HEK293T (cell line): ENCODE results near the gene KCNH4.

Experiments used
- CTCF ChIA-PET: fragments of 350-600 bp; formaldehyde crosslinking; extraction: SDS; loops from one replicate; lab custom pipeline; 2021; ENCODE audit warnings: antibody characterized with exemption, inconsistent platforms; lab: Yijun Ruan, JAX
- POLR2A ChIA-PET: fragments of 350-600 bp; formaldehyde crosslinking; extraction: SDS; loops from one replicate; lab custom pipeline; 2020; ENCODE audit warnings: antibody characterized with exemption, inconsistent platforms; lab: Yijun Ruan, JAX
- DNase-seq: peaks from one replicate; pipeline ENCODE4 v3.0.0; 2012; ENCODE audit warnings: mixed read lengths; ENCODE audit errors: extremely low spot score
- ARNT ChIP-seq: fragments of 450-650 bp; IDR thresholded peaks from 2 replicates; pipeline ENCODE4 v1.6.1; 2017; ENCODE audit warnings: mild to moderate bottlenecking
- BHLHE40 ChIP-seq: fragments of 450-650 bp; IDR thresholded peaks from 2 replicates; pipeline ENCODE4 v1.6.1; 2016; ENCODE audit warnings: mild to moderate bottlenecking, moderate library complexity, borderline replicate concordance
- CTBP1 ChIP-seq: fragments of 450-650 bp; IDR thresholded peaks from 2 replicates; pipeline ENCODE4 v1.6.1; 2016; ENCODE audit warnings: borderline replicate concordance
- ELF4 ChIP-seq: fragments of 450-650 bp; IDR thresholded peaks from 2 replicates; pipeline ENCODE4 v1.6.1; 2017; ENCODE audit warnings: antibody characterized with exemption
- FOXA1 ChIP-seq: fragments of 450-650 bp; IDR thresholded peaks from 2 replicates; pipeline ENCODE4 v1.6.1; 2016; ENCODE audit warnings: mild to moderate bottlenecking
- FOXK2 ChIP-seq: fragments of 450-650 bp; IDR thresholded peaks from 2 replicates; pipeline ENCODE4 v1.6.1; 2016; ENCODE audit warnings: mild to moderate bottlenecking
- FOXM1 ChIP-seq: fragments of 450-650 bp; IDR thresholded peaks from 2 replicates; pipeline ENCODE4 v1.6.1; 2017; ENCODE audit warnings: mild to moderate bottlenecking, borderline replicate concordance
- HDGF ChIP-seq: fragments of 450-650 bp; IDR thresholded peaks from 2 replicates; pipeline ENCODE4 v1.6.1; 2017; ENCODE audit warnings: antibody characterized with exemption, borderline replicate concordance
- L3MBTL2 ChIP-seq: fragments of 450-650 bp; conservative IDR thresholded peaks from 2 replicates; pipeline ENCODE4 v1.6.1; 2016; ENCODE audit warnings: mild to moderate bottlenecking
- LEF1 ChIP-seq: fragments of 450-650 bp; IDR thresholded peaks from 2 replicates; pipeline ENCODE4 v1.6.1; 2017; ENCODE audit warnings: mild to moderate bottlenecking, borderline replicate concordance
- NFRKB ChIP-seq: fragments of 450-650 bp; IDR thresholded peaks from 2 replicates; pipeline ENCODE4 v1.6.1; 2016; ENCODE audit warnings: mild to moderate bottlenecking, moderate library complexity
- PKNOX1 ChIP-seq: fragments of 450-650 bp; IDR thresholded peaks from 2 replicates; pipeline ENCODE4 v1.6.1; 2016
- SP1 ChIP-seq: fragments of 450-650 bp; IDR thresholded peaks from 2 replicates; pipeline ENCODE4 v1.6.1; 2017
- SUZ12 ChIP-seq: fragments of 450-650 bp; IDR thresholded peaks from 2 replicates; pipeline ENCODE4 v1.6.1; 2016; ENCODE audit warnings: mild to moderate bottlenecking
- TARDBP ChIP-seq: fragments of 450-650 bp; IDR thresholded peaks from 2 replicates; pipeline ENCODE4 v1.6.1; 2016
- ZNF384 ChIP-seq: fragments of 450-650 bp; IDR thresholded peaks from 2 replicates; pipeline ENCODE4 v1.6.1; 2016

Gene KCNH4

GRCh38 chr17:42198897-42199296 lies 18.0 kb upstream of the KCNH4 start:
- TF ChIP-seq NFRKB (no peak), ARNT (no peak), ELF4 (no peak), BHLHE40 (no peak), ZNF384 (no peak), FOXM1 (no peak), FOXA1 (no peak), L3MBTL2 (no peak), LEF1 (no peak), CTBP1 (no peak), SUZ12 (no peak), TARDBP (no peak), HDGF (no peak), PKNOX1 (no peak), SP1 (no peak), FOXK2 (no peak)
- DNase-seq = no peak
- ChIA-PET POLR2A (no interaction called here), CTCF (no interaction called here)

- TF ChIP-seq ELF4 = no peak
- no peak for TF ChIP-seq ZNF384
- no peak for TF ChIP-seq FOXK2
- ChIA-PET CTCF (no interaction called here), POLR2A (no interaction called here)
- no peak for DNase-seq
Observed at GRCh38 chr17:42197564-42198156, 16.7 kb upstream of the KCNH4 start.

GRCh38 chr17:42193969-42194899 lies 13.3 kb upstream of the KCNH4 start, which contains the start of gene GHDC:
TSS of gene GHDC (minus strand) at chr17:42194494. CDS start at chr17:42193581, 913 bp downstream.
- TF ChIP-seq FOXM1 = peak; percentile 94
- no peak for TF ChIP-seq BHLHE40
- peak; percentile 59; the same call in 1 of the 2 replicates for TF ChIP-seq L3MBTL2
- no peak for TF ChIP-seq FOXA1
- no peak for TF ChIP-seq ELF4
- ChIA-PET POLR2A (interaction anchor here (0.6 to 1.7 kb wide), 11 partner anchors 9 to 174 kb away, joined by 3 to 9 read pairs (median 4); partner anchors contain the start of genes DHX58 and NKIRAS2), CTCF (interaction anchor here (1.2 kb wide), 1 partner anchor 28 kb away, joined by 6 read pairs; no protein-coding TSS in a partner anchor)
- DNase-seq = peak; percentile 87

GRCh38 chr17:42193216-42193968 lies 12.4 kb upstream of the KCNH4 start:
- TF ChIP-seq FOXM1 (no peak), ELF4 (no peak), LEF1 (no peak), L3MBTL2 (no peak), FOXK2 (no peak), SUZ12 (no peak), SP1 (no peak), PKNOX1 (no peak), TARDBP (no peak), BHLHE40 (no peak), ZNF384 (no peak), ARNT (no peak), FOXA1 (no peak), NFRKB (no peak), HDGF (no peak)
- ChIA-PET CTCF (interaction anchor here (1.2 kb wide), 1 partner anchor 29 kb away, joined by 6 read pairs; no protein-coding TSS in a partner anchor), POLR2A (interaction anchor here (1.2 to 1.7 kb wide), 6 partner anchors 10 to 173 kb away, joined by 3 to 9 read pairs (median 6); partner anchors contain the start of gene NKIRAS2)
- no peak for DNase-seq

- ChIA-PET POLR2A (interaction anchor here (0.6 kb wide), 1 partner anchor 8 kb away, joined by 4 read pairs; no protein-coding TSS in a partner anchor), CTCF (no interaction called here)
- TF ChIP-seq BHLHE40 (no peak), ZNF384 (no peak), SUZ12 (no peak), ARNT (no peak), FOXM1 (no peak), NFRKB (no peak), HDGF (no peak), TARDBP (no peak), L3MBTL2 (no peak), FOXA1 (no peak), PKNOX1 (no peak), FOXK2 (no peak), LEF1 (no peak)
- no peak for DNase-seq
Observed at GRCh38 chr17:42192189-42193126, 11.5 kb upstream of the KCNH4 start.
